ENCODE measurements around the gene PRAMEF27. TPM values are rescaled to one million over a fixed set of nuclear protein-coding genes. Genes with fewer than 3 reads are reported as not detected.
"Not testable (repeated sequence)": the region's sequence is repeated elsewhere in the genome, so short reads cannot be mapped to it uniquely, and the experiment has no call there.

Gene PRAMEF27
- polyA plus RNA-seq (ENCODE audit: low read depth in 6 of 6): not detected

DNA sequence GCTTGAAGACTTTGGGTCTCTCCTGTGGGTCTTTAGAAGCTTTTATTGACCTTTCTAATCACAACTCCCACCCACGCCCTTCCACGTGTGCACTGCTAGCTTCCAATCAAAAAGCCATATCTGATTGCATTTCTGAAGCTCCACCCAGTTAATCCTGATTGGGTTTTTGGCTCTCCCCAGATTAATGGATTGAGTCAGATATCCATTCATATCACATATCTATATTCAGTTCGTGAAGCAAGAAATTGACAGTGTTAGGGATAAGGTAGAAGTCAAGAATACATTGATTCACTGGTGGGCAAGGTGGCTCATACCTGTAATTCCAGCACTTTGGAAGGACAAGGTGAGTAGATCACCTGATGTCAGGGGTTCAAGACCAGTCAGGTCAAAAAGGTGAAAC is at the start of gene PRAMEF27:
TSS of gene PRAMEF27 (minus strand) at position 101 of the 400 bp plus-strand sequence. CDS start 2,916 bp downstream, outside the sequence.
- not testable (repeated sequence) for H3K36me3 Mint-ChIP-seq; H3K9me3 Mint-ChIP-seq; H3K27ac Mint-ChIP-seq; DNase-seq; H3K4me3 Mint-ChIP-seq; H3K27me3 Mint-ChIP-seq; H3K4me1 Mint-ChIP-seq; ATAC-seq (ENCODE audit: low read depth in 2 of 2)

DNA sequence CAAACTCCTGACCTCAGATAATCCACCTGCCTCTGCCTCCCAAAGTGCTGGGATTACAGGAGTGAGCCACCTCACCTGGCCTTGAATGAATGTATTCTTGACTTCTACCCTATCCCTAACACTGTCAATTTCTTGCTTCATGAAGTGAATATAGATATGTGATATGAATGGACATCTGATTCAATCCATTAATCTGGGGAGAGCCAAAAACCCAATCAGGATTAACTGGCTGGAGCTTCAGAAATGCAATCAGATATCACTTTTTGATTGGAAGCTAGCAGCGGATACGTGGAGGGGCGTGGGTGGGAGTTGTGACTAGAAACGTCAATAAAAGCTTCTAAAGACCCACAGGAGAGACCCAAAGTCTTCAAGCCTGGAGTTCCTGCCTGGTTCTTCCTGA is 14.1 kb upstream of the PRAMEF27 start, which contains the start of gene PRAMEF25:
TSS of gene PRAMEF25 (plus strand) at position 301 of the 400 bp plus-strand sequence. CDS start 2,920 bp downstream, outside the sequence.
- not testable (repeated sequence) for H3K9me3 Mint-ChIP-seq

DNA sequence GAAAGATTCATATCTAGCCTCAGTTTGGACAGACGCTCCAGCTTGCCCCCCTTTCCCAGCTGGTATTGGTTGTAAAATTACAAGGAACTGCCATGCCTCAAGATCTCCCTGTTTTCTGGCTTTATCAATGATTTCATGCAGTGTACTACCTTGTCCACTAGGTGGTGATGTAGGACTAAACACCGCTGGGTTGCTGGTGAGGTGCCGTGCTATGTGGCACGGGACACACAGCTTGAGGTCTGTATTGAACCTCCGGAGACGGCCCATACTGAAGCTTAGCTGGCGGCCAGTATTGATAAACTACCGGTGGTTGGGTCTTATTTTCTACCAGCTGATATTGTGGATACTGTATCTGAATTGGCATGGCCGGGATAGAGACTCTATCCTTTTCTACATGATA is 36.5 kb downstream of the PRAMEF27 start:
- ATAC-seq (ENCODE audit: low read depth in 2 of 2); H3K27ac Mint-ChIP-seq; H3K4me3 Mint-ChIP-seq; H3K27me3 Mint-ChIP-seq; H3K36me3 Mint-ChIP-seq; H3K9me3 Mint-ChIP-seq; DNase-seq; H3K4me1 Mint-ChIP-seq: not testable (repeated sequence)

More for the DNA sequence above, 14.1 kb upstream of the PRAMEF27 start, which contains the start of gene PRAMEF25:
- H3K4me1 Mint-ChIP-seq; ATAC-seq (ENCODE audit: low read depth in 2 of 2); DNase-seq; H3K36me3 Mint-ChIP-seq; H3K27me3 Mint-ChIP-seq; H3K4me3 Mint-ChIP-seq; H3K27ac Mint-ChIP-seq: not testable (repeated sequence)

DNA sequence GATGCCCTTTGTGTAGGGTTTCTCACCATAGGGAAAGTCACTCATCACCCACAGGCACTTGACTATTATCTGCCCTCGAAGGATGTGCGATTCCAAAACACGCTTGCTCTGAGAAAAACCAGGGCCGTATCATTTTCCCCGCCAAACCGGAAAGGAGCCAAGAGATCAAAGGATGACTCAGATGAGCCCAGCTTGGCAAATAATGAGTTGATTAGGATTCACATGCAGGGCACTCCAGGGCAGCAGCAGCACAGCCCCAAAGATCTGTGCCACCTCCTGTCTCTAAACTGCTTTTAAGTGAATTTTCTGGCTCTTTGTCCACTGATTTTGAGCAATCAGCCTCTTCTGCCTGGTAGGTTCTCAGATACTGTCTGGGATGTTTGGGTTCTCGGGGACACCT is 44.4 kb downstream of the PRAMEF27 start:
- not testable (repeated sequence) for H3K4me1 Mint-ChIP-seq; H3K4me3 Mint-ChIP-seq; DNase-seq; H3K27me3 Mint-ChIP-seq; H3K9me3 Mint-ChIP-seq; H3K27ac Mint-ChIP-seq; ATAC-seq (ENCODE audit: low read depth in 2 of 2); H3K36me3 Mint-ChIP-seq

DNA sequence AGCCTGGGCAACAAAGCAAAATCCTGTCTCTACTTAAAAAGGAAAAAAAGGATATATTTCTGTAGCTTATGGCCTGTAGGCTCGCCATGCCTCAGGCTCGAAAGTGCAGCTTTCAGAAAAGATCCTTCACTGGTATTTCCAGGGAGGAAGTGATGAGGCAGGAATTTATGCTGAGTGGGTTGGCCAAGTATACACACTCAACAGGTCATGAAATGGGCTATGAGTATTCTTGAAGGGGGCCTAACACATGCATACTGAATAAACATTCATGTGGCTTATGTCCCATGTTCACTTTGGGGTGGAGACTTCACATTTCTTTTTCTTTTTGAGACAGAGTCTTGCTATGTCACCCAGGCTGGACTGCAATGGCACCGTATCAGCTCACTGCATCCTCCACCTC is 47.0 kb downstream of the PRAMEF27 start:
- H3K36me3 Mint-ChIP-seq; H3K4me1 Mint-ChIP-seq; DNase-seq; H3K9me3 Mint-ChIP-seq; H3K4me3 Mint-ChIP-seq; ATAC-seq (ENCODE audit: low read depth in 2 of 2); H3K27ac Mint-ChIP-seq; H3K27me3 Mint-ChIP-seq: not testable (repeated sequence)

DNA sequence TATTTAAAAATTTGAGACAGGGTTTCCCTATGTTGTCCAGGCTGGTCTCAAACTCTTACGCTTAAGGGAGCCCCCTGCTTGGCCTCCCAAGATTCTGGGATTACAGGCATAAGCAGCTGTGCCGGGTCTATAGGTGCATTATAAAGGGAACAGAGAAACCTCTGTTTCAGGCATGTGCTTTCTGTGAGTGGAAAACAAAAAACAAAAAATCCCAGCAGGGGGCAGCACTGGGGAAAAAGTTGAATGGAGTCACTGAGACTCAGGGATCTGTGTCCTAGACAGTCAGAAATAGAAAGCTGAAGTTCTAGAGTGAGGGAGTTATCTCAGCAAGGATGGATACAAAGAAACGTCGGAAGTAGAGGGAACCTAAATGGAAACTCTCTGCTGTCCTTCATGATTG is 50.6 kb downstream of the PRAMEF27 start:
- not testable (repeated sequence) for DNase-seq; H3K27me3 Mint-ChIP-seq; H3K9me3 Mint-ChIP-seq; H3K4me3 Mint-ChIP-seq; H3K4me1 Mint-ChIP-seq; H3K36me3 Mint-ChIP-seq; H3K27ac Mint-ChIP-seq; ATAC-seq (ENCODE audit: low read depth in 2 of 2)

Other genes starting within 250 kb of the PRAMEF27 start
- not detected for gene PRAMEF11, start 225.2 kb downstream of the PRAMEF27 start, polyA plus RNA-seq (ENCODE audit: low read depth in 6 of 6)
- gene HNRNPCL1, start 207.9 kb downstream of the PRAMEF27 start, polyA plus RNA-seq (ENCODE audit: low read depth in 6 of 6): not detected
- not detected for gene PRAMEF2, start 199.5 kb downstream of the PRAMEF27 start, polyA plus RNA-seq (ENCODE audit: low read depth in 6 of 6)
- gene PRAMEF4, start 170.4 kb downstream of the PRAMEF27 start, polyA plus RNA-seq (ENCODE audit: low read depth in 6 of 6): not detected
- gene PRAMEF10, start 158.3 kb downstream of the PRAMEF27 start, polyA plus RNA-seq (ENCODE audit: low read depth in 6 of 6): not detected
- not detected for gene PRAMEF7, start 140.0 kb downstream of the PRAMEF27 start, polyA plus RNA-seq (ENCODE audit: low read depth in 6 of 6)
- gene PRAMEF6, start 109.0 kb downstream of the PRAMEF27 start, polyA plus RNA-seq (ENCODE audit: low read depth in 6 of 6): not detected
- gene HNRNPCL3, start 4.2 kb upstream of the PRAMEF27 start, polyA plus RNA-seq (ENCODE audit: low read depth in 6 of 6): not detected
- not detected for gene PRAMEF25, start 14.2 kb upstream of the PRAMEF27 start, polyA plus RNA-seq (ENCODE audit: low read depth in 6 of 6)
- not detected for gene HNRNPCL2, start 60.3 kb upstream of the PRAMEF27 start, polyA plus RNA-seq (ENCODE audit: low read depth in 6 of 6)
- not detected for gene PRAMEF26, start 99.4 kb upstream of the PRAMEF27 start, polyA plus RNA-seq (ENCODE audit: low read depth in 6 of 6)
- gene HNRNPCL4, start 109.1 kb upstream of the PRAMEF27 start, polyA plus RNA-seq (ENCODE audit: low read depth in 6 of 6): not detected
- gene PRAMEF9, start 115.3 kb upstream of the PRAMEF27 start, polyA plus RNA-seq (ENCODE audit: low read depth in 6 of 6): not detected
- not detected for gene PRAMEF13, start 144.8 kb upstream of the PRAMEF27 start, polyA plus RNA-seq (ENCODE audit: low read depth in 6 of 6)
- not detected for gene PRAMEF18, start 169.6 kb upstream of the PRAMEF27 start, polyA plus RNA-seq (ENCODE audit: low read depth in 6 of 6)
- not detected for gene PRAMEF5, start 197.6 kb upstream of the PRAMEF27 start, polyA plus RNA-seq (ENCODE audit: low read depth in 6 of 6)
- not detected for gene PRAMEF8, start 228.6 kb upstream of the PRAMEF27 start, polyA plus RNA-seq (ENCODE audit: low read depth in 6 of 6)
- not detected for gene PRAMEF33, start 247.0 kb upstream of the PRAMEF27 start, polyA plus RNA-seq (ENCODE audit: low read depth in 6 of 6)

All from naive B cell (primary cell).